GM19240 (cell line): ENCODE data around the gene HCRTR1.

Source experiments
- DNase-seq: peaks from one replicate; pipeline ENCODE4 v3.0.0; 2011; ENCODE audit warnings: low spot score; ENCODE audit not compliant: insufficient read length

Gene HCRTR1

DNA sequence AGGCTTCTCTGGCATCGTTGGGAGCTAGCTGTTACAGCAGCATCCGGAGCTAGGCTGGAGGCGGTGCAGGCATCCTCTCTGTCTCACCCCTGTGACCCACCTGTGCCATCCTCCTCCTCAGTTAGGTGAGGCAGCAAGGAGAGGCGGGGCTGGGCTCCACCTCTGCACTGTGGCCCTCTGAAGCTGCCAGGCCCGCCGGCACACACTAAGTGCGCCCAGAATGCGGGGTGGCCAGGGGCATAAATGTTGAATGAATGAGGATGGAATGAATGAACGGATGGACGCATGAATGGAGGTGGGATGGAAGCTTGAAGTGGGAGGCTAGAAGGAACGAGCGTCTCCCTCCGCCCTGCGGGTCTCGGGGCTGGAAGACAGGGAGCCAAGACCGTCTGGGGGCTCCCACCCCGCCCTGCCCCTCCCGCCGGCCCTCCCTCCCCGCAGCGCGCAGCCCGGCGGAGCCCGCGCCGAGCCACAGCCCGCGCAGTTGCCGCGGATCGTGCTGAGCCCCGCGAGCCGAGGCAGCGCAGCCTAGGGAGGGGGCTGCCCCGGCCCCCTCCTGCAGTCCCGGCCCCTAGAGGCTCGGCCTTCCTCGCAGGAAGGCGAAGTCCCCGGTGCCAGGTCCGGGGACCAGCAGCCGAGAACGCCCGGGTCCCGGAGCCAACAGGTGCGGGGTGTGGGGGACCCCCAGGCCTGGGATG, at the start of gene HCRTR1:
HCRTR1 (plus strand) TSS at position 472 of the 698 bp plus-strand sequence. CDS start 1,504 bp downstream, outside the sequence.
- no peak for DNase-seq

DNA sequence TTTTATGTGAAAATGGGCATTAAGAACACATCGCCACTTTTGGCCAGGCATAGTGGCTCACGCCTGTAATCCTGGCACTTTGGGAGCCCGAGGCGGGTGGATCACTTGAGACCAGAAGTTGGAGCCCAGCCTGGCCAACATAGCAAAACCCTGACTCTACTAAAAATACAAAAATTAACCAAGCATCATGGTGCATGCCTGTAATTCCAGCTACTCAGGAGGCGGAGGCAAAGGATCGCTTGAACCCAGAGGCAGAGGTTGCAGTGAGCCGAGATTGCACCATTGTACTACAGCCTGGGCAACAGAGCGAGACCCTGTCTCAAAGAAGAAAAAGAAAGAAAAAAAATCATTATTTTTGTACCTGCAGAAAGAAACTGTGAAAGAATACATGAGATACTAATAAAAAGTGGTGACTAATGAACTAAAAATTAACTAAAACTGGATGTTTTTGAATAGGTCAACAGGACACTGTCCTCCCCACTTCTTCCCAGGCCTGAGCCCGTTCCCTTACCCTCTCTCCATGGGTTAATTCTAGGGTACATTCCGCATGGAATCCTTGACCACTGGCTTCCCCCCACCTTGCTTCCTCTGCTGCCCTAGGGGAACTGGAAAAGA, 49.4 kb upstream of the HCRTR1 start:
- no peak for DNase-seq

DNA sequence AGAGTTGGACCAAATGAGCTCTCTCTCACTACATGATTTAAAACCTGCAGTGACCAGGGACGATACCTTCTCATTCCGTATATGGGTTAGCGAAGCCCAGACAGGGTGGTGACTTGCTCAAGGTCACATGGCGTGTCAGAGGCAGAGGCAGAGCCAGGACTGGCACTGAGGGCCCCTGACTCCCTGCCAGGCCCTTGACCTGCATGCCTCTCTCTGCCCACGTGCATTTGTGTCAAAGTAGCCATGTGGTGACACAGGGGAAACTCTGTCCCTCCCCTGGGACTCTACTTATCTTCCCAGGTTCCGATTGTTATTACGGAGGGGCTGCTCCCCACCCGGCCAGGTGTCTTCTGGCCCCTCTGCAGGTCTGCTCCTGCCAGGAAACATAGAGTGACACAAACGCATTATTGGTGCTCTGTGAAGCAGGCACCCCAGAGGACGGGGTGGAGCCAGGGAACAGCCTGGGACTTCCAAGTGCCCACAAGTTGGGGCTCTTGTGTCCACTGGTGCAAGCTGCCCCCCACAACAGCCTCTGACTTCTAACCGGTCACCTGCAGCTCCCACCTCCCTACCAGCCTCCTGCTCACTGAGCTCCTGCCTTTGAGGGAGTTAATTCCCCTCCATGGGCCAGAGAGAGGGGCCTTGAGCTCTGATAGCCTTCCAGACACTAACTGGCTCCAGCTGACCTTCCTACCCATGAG, 48.4 kb upstream of the HCRTR1 start:
- DNase-seq = no peak

GRCh38 chr1:31569596-31570173, 47.8 kb upstream of the HCRTR1 start:
- no peak for DNase-seq

DNA sequence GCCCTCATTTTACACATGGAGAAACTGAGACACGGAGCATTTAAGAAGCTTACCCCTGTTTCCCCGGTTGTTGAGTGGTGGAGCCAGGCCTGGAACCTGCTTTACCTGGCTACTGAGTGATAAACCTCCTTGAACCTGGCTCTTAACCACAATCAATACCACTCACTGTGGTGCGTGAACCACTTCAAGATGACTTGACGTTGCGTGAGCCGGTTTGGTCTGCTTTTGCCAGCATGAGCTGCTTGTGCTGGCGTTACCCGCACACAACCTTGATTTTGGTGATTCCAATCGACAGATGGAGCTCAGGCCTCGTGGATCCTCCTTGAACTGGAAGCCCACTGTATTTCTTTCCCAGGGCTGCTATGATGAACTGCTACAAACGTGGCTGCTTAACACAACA, 47.3 kb upstream of the HCRTR1 start:
- no peak for DNase-seq

GRCh38 chr1:31570906-31571305, 46.6 kb upstream of the HCRTR1 start:
- no peak for DNase-seq

GRCh38 chr1:31571340-31572295, 45.9 kb upstream of the HCRTR1 start:
- DNase-seq = no peak

- DNase-seq = no peak
Observed at GRCh38 chr1:31572323-31573104, 45.0 kb upstream of the HCRTR1 start.

DNA sequence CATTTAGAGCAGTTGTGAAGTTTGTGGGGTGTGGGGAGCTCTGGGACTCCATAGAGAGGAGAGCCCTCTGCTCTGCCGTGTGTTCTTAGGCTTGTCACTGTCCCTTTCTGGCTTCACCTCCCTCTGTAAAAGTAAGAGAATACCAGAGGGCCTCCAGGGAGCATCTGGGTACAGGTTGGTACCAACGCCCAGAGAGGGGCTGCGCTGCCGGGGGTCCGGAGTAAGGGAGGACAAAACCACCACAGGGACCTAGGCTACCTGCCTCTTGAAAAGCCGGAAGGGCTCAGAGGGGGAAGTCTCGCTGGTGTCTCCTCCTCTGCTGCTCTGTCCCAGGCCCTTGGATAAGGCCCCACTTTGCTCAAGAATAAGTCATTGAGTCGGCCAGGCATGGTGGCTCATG, 44.2 kb upstream of the HCRTR1 start:
- DNase-seq = no peak

DNA sequence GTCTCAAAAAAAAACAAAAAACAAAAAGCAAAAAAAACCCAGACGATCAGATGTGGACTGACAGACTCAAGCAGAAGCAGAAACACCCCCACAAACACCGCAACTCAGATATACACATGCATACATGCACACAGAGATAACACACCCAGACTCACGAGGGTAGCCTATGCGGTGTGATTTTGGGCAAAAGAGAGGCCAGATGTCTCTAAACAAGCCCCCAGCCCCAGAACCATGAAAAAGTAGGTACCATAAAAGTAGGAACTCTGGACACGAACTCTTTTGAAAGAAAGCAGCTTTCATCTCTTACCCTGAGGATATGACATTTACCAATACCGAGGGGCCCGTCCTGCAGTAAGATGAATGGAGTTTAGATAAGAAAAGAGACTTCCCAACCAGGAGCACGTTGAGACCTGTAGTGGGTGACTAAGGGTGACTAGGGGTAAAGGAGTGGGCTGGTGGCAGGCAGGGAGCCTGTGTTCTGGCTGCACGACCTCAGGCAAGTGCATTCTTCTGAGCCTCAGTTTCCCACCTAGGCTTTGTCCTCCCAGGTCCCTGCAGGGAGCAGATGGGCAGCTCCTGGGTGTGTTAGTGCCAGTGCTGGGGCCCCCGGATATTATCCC, 42.6 kb upstream of the HCRTR1 start:
- DNase-seq = no peak

DNA sequence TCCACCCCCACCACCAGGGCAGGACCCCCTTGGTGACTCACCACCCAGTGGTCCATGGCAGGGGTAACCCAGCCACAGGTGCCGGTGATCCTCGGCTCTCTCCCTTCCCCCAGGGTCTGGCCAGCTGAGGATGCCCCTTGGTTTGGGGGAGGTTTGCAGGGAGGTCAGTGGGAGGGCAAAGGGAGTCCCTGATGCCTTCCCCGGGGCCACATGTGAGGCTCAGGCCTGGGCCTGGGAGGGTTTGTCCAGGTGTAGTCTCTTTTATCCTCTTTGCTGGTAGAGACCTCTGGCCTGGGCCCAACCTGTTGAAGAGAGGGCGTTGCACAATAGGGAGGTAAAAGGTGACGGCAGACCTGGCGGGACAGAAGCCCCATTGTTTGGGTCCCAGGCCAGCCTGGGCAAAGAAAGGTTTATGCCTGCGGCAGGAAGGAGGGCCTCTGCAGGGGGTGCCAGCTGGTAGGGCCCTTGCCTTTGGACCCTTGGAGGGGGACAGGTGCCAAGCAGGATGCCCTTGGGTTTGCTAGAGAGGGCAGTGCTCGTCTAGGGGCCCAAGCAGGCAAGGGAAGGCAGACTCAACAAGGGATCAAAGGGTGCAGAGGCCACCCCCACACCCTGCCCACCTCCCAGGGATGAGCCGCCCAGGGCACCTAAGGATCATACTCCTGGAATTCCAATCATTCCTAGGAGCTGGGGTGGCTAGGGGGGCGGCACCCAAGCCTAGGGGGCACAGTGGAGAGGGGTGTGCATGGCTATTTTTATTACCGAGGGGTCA, 41.9 kb upstream of the HCRTR1 start:
- DNase-seq = no peak

GRCh38 chr1:31576201-31576669, 41.3 kb upstream of the HCRTR1 start, which contains the start of gene TINAGL1:
TINAGL1 (plus strand) TSS chr1:31576515; CDS start chr1:31577149, 634 bp downstream.
- DNase-seq = no peak

GRCh38 chr1:31576743-31577455, 40.6 kb upstream of the HCRTR1 start:
- no peak for DNase-seq

DNA sequence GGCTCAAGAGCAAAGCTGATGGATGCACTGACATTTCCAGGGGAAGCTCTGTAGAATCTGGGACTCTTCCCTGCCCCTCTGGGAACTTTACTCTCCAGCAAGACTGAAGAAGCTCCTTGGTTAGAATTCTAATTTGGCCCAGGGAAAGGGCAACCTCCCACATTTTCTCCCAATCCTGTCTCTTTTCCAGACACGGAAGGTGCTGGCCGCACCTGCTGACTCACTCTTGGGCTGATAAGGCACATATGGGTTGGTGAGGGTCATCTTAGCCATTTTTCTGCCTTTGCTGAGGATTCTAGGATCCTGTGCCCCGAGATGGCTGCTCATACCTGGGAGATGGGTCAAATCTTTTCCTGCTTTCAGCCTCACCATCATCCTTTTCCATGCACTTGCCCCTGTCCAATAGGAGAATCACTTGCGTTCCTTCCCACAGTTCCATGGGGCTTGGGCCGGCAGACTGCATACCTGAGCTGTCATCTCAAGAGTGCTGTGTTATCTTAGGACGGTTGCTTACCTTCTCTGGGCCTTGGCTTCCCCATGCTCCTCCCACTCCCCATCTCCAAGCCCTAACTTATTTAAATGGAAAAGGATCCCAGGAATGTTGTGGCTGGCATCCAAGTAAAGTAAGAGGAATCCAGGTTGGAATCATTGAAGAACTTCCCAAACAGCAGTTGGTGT, 39.8 kb upstream of the HCRTR1 start:
- no peak for DNase-seq

- DNase-seq = no peak
Observed at GRCh38 chr1:31579374-31579773, 38.1 kb upstream of the HCRTR1 start.

DNA sequence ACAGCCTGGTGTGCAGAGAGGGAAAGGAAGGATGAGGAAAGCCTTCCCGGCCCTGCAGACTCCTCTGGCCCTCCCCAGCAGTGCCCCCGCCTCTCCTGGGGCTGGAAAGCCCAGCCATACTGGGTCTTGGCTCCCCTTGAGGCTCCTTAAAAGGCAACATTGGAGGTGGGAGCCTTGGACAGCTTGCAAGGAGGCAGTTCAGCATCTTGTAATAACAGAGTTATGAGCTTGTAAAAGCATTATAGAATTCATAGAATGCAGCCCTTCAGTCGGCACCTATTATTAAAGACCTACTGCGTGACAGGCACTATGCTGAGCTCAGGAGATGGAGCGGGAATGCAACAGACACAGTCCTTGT, 37.0 kb upstream of the HCRTR1 start:
- DNase-seq = no peak

- no peak for DNase-seq
Observed at GRCh38 chr1:31580891-31581603, 36.4 kb upstream of the HCRTR1 start.
